Uterus (tissue), 2 donors: Measurements from ENCODE around the gene UPF2.

Source experiments
- POLR2A ChIP-seq, 2 donors: fragments of 450-650 bp; IDR thresholded peaks; one replicate each; pipeline ENCODE4 v1.6.1; 2016; ENCODE audit warnings: antibody characterized with exemption in 2 of 2, mild to moderate bottlenecking in 1 of 2, moderate library complexity in 1 of 2
- TF ChIP-seq, protein P1 (sequence below), 4 experiments: fragments of 200-600 bp in 2 of 4; fragments of 450-650 bp in 2 of 4; sonication (generic) in 2 of 4; IDR thresholded peaks; one replicate each; pipeline ENCODE4 v1.5.1; 2016 to 2019; ENCODE audit warnings: antibody characterized with exemption in 4 of 4, mild to moderate bottlenecking in 2 of 4, moderate library complexity in 1 of 4

DNA sequence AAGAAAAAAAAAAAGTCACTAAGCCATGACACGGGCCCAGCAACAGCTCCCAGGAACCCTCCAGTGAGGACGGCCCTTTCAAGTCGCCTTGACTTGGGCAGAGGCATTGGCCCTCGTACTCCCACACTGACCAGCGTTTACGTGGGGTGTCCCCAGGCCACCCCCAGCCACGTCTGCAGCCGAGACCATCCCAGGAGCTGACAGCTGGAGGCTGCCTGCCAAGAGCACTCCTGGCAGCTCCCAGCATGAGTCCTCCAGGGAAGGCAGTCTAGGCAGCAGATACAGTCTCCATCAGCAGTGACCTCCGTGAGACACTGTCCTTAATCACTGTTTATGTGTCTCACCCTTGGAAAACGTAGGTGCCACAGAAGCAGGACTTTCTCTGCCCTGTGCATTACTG, 133.0 kb downstream of the UPF2 start:
- TF ChIP-seq, protein P1, sequence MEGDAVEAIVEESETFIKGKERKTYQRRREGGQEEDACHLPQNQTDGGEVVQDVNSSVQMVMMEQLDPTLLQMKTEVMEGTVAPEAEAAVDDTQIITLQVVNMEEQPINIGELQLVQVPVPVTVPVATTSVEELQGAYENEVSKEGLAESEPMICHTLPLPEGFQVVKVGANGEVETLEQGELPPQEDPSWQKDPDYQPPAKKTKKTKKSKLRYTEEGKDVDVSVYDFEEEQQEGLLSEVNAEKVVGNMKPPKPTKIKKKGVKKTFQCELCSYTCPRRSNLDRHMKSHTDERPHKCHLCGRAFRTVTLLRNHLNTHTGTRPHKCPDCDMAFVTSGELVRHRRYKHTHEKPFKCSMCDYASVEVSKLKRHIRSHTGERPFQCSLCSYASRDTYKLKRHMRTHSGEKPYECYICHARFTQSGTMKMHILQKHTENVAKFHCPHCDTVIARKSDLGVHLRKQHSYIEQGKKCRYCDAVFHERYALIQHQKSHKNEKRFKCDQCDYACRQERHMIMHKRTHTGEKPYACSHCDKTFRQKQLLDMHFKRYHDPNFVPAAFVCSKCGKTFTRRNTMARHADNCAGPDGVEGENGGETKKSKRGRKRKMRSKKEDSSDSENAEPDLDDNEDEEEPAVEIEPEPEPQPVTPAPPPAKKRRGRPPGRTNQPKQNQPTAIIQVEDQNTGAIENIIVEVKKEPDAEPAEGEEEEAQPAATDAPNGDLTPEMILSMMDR (IDR thresholded peaks at IDR 0.05) = no peak
- TF ChIP-seq POLR2A (IDR thresholded peaks at IDR 0.05) = no peak
